Upper lobe of left lung (tissue), 4 donors: ENCODE results near the gene SFSWAP.
"Not testable (repeated sequence)": the region's sequence is repeated elsewhere in the genome, so short reads cannot be mapped to it uniquely, and the experiment has no call there.

Experiments used
- EP300 ChIP-seq, 4 donors: sonication (generic); formaldehyde crosslinking; IDR thresholded peaks; one replicate each; pipeline ENCODE4 v1.5.1; 2017; ENCODE audit warnings: antibody characterized with exemption in 4 of 4, control low read depth in 2 of 4
- POLR2AphosphoS5 ChIP-seq, 2 donors: sonication (generic); formaldehyde crosslinking; IDR thresholded peaks; one replicate each; pipeline ENCODE4 v1.5.1; 2017; ENCODE audit warnings: antibody characterized with exemption in 2 of 2
- TF ChIP-seq, protein P1 (sequence below), 6 experiments: fragments of 450-650 bp in 4 of 6; fragments of 200-600 bp in 2 of 6; sonication (generic) in 2 of 6; IDR thresholded peaks; one replicate each; pipeline ENCODE4 v1.5.1; 2016 to 2019; ENCODE audit warnings: antibody characterized with exemption in 6 of 6

DNA sequence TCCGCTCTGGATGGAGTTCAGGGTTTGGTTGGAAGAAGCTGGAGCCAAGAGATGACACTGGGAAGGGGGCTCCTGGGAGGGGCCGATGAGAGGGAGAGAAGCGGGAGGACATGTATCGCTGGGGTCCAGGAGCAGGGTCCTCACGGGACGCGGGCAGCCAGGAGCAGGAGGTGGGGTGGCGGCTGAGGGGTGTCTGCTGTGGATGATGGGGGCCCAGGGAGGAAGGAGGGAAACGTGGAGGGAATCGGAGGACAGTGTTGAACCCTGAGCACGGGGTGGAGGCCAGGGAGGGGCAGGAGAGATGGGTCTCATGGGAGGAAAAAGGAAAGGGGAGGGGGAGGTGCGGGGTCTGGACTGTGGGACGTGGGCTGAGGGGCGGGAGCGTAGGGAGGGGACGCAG, 31.7 kb upstream of the SFSWAP start:
- not testable (repeated sequence) for TF ChIP-seq POLR2AphosphoS5, EP300 (IDR thresholded peaks at IDR 0.05)
- TF ChIP-seq, protein P1, sequence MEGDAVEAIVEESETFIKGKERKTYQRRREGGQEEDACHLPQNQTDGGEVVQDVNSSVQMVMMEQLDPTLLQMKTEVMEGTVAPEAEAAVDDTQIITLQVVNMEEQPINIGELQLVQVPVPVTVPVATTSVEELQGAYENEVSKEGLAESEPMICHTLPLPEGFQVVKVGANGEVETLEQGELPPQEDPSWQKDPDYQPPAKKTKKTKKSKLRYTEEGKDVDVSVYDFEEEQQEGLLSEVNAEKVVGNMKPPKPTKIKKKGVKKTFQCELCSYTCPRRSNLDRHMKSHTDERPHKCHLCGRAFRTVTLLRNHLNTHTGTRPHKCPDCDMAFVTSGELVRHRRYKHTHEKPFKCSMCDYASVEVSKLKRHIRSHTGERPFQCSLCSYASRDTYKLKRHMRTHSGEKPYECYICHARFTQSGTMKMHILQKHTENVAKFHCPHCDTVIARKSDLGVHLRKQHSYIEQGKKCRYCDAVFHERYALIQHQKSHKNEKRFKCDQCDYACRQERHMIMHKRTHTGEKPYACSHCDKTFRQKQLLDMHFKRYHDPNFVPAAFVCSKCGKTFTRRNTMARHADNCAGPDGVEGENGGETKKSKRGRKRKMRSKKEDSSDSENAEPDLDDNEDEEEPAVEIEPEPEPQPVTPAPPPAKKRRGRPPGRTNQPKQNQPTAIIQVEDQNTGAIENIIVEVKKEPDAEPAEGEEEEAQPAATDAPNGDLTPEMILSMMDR (IDR thresholded peaks at IDR 0.05), result not testable (repeated sequence)
